ENCODE measurements around the gene SMIM9.

The SMIM9 gene

GRCh38 chrX:154800478-154801210 is 33.8 kb downstream of the SMIM9 start:
- H3K79me2 ChIP-seq (ENCODE audit: insufficient read depth, low read length): peaks cover 29% of the 10 kb centered on the region; the same call in 1 of the 2 replicates
- peaks cover 54% of the 10 kb centered on the region for H3K4me1 ChIP-seq (ENCODE audit: insufficient read depth, low read length, poor library complexity, severe bottlenecking)
- peak overlapping the region; percentile 76 for H3K4me2 ChIP-seq (ENCODE audit: low read depth, low read length, poor library complexity, severe bottlenecking)

GRCh38 chrX:154799556-154800348 is 34.7 kb downstream of the SMIM9 start:
- Histone ChIP-seq H3K9ac (ENCODE audit: low read depth, low read length, poor library complexity, severe bottlenecking) (peak overlapping the region; percentile 62), H3K4me2 (ENCODE audit: low read depth, low read length, poor library complexity, severe bottlenecking) (peak overlapping the region; percentile 76)

More at GRCh38 chrX:154800478-154801210, 33.8 kb downstream of the SMIM9 start:
- no peak overlapping the region for H2AFZ ChIP-seq (ENCODE audit: low read length)
- H3F3A ChIP-seq (ENCODE audit: low read depth): no peaks in the 10 kb centered on the region; the same call in 1 of the 2 replicates
- H3K27me3 ChIP-seq (ENCODE audit: insufficient read depth, low read length, poor library complexity, severe bottlenecking): no peaks in the 10 kb centered on the region
- TF ChIP-seq EZH2phosphoT487 (IDR thresholded peaks at IDR 0.05; ENCODE audit: borderline replicate concordance): no peak
- no peak for TF ChIP-seq CTCF (conservative IDR thresholded peaks at IDR 0.05; ENCODE audit: low read length)
- no peaks in the 10 kb centered on the region for H4K20me1 ChIP-seq (ENCODE audit: insufficient read depth, low read length, poor library complexity, severe bottlenecking)
- no peaks in the 10 kb centered on the region for H3K36me3 ChIP-seq (ENCODE audit: insufficient read depth, low read length)
- peak overlapping the region; percentile 67 for H3K4me3 ChIP-seq (ENCODE audit: low read length, poor library complexity, severe bottlenecking)
- peak overlapping the region; percentile 62 for H3K9ac ChIP-seq (ENCODE audit: low read depth, low read length, poor library complexity, severe bottlenecking)
- no peaks in the 10 kb centered on the region for H3K9me3 ChIP-seq (ENCODE audit: insufficient read depth, low read depth, low read length)
- no peaks in the 10 kb centered on the region for H3K9me2 ChIP-seq (replicated peaks; ENCODE audit: low read depth, low read length)

GRCh38 chrX:154797006-154797405 is 37.5 kb downstream of the SMIM9 start:
- Histone ChIP-seq H4K20me1 (ENCODE audit: insufficient read depth, low read length, poor library complexity, severe bottlenecking) (no peaks in the 10 kb centered on the region), H3K4me1 (ENCODE audit: insufficient read depth, low read length, poor library complexity, severe bottlenecking) (peaks cover 34% of the 10 kb centered on the region), H3K9ac (ENCODE audit: low read depth, low read length, poor library complexity, severe bottlenecking) (no peak overlapping the region), H3K4me3 (ENCODE audit: low read length, poor library complexity, severe bottlenecking) (peak overlapping the region; percentile 6), H3K79me2 (ENCODE audit: insufficient read depth, low read length) (peaks cover 29% of the 10 kb centered on the region; the same call in 1 of the 2 replicates), H3K9me3 (ENCODE audit: insufficient read depth, low read depth, low read length) (no peaks in the 10 kb centered on the region), H3K27me3 (ENCODE audit: insufficient read depth, low read length, poor library complexity, severe bottlenecking) (no peaks in the 10 kb centered on the region), H3K4me2 (ENCODE audit: low read depth, low read length, poor library complexity, severe bottlenecking) (peak overlapping the region; percentile 48), H3K36me3 (ENCODE audit: insufficient read depth, low read length) (no peaks in the 10 kb centered on the region), H3K9me2 (replicated peaks; ENCODE audit: low read depth, low read length) (no peaks in the 10 kb centered on the region), H2AFZ (ENCODE audit: low read length) (no peak overlapping the region), H3F3A (ENCODE audit: low read depth) (no peaks in the 10 kb centered on the region)
- TF ChIP-seq EZH2phosphoT487 (IDR thresholded peaks at IDR 0.05; ENCODE audit: borderline replicate concordance) (no peak), CTCF (conservative IDR thresholded peaks at IDR 0.05; ENCODE audit: low read length) (no peak)

More at GRCh38 chrX:154799556-154800348, 34.7 kb downstream of the SMIM9 start:
- H3K27me3 ChIP-seq (ENCODE audit: insufficient read depth, low read length, poor library complexity, severe bottlenecking): no peaks in the 10 kb centered on the region
- no peaks in the 10 kb centered on the region for H4K20me1 ChIP-seq (ENCODE audit: insufficient read depth, low read length, poor library complexity, severe bottlenecking)
- H3K9me2 ChIP-seq (replicated peaks; ENCODE audit: low read depth, low read length): no peaks in the 10 kb centered on the region
- H2AFZ ChIP-seq (ENCODE audit: low read length): peak overlapping the region; percentile 41; the same call in 1 of the 2 replicates
- H3K79me2 ChIP-seq (ENCODE audit: insufficient read depth, low read length): peaks cover 29% of the 10 kb centered on the region; the same call in 1 of the 2 replicates
- H3K9me3 ChIP-seq (ENCODE audit: insufficient read depth, low read depth, low read length): no peaks in the 10 kb centered on the region
- peaks cover 54% of the 10 kb centered on the region for H3K4me1 ChIP-seq (ENCODE audit: insufficient read depth, low read length, poor library complexity, severe bottlenecking)
- no peaks in the 10 kb centered on the region; the same call in 1 of the 2 replicates for H3F3A ChIP-seq (ENCODE audit: low read depth)
- H3K4me3 ChIP-seq (ENCODE audit: low read length, poor library complexity, severe bottlenecking): peak overlapping the region; percentile 67
- TF ChIP-seq CTCF (conservative IDR thresholded peaks at IDR 0.05; ENCODE audit: low read length) (no peak), EZH2phosphoT487 (IDR thresholded peaks at IDR 0.05; ENCODE audit: borderline replicate concordance) (no peak)
- no peaks in the 10 kb centered on the region for H3K36me3 ChIP-seq (ENCODE audit: insufficient read depth, low read length)
